HepG2 (cell line): Measurements from ENCODE around the gene PIF1. TPM values are rescaled to one million over a fixed set of nuclear protein-coding genes. Genes with fewer than 3 reads are reported as not detected.
A peak's percentile ranks its signal among the peaks of the same experiment; 100 is the strongest.

ENCODE experiments used
- DRAP1 ChIP-seq: IDR thresholded peaks from 2 replicates; pipeline ENCODE4 v1.6.1; 2016; ENCODE audit warnings: missing genetic modification reagents, missing compliant biosample characterization
- E2F2 ChIP-seq: sonication (generic); formaldehyde crosslinking; IDR thresholded peaks from 2 replicates; pipeline ENCODE4 v1.4.0; 2020; ENCODE audit warnings: missing genetic modification reagents, borderline replicate concordance
- EZH2 ChIP-seq: conservative IDR thresholded peaks from 2 replicates; pipeline ENCODE4 v1.6.1; 2012; ENCODE audit warnings: mild to moderate bottlenecking, low read depth, low read length, moderate library complexity
- FOSL2 ChIP-seq: sonication (generic); formaldehyde crosslinking; IDR thresholded peaks from 2 replicates; pipeline ENCODE4 v1.4.0; 2020; ENCODE audit warnings: missing genetic modification reagents
- GABPB1 ChIP-seq: IDR thresholded peaks from 2 replicates; pipeline ENCODE4 v1.6.1; 2016; ENCODE audit warnings: mild to moderate bottlenecking, missing genetic modification reagents, moderate library complexity, missing compliant biosample characterization
- HIC2 ChIP-seq: sonication (generic); formaldehyde crosslinking; IDR thresholded peaks from 2 replicates; pipeline ENCODE4 v1.9.0; 2022; ENCODE audit warnings: low read depth, missing genetic modification reagents
- MTF1 ChIP-seq: sonication (generic); formaldehyde crosslinking; IDR thresholded peaks from 2 replicates; pipeline ENCODE4 v1.5.0; 2020; ENCODE audit warnings: missing genetic modification reagents
- MYPOP ChIP-seq: sonication (generic); formaldehyde crosslinking; IDR thresholded peaks from 2 replicates; pipeline ENCODE4 v1.8.1; 2023; ENCODE audit warnings: mild to moderate bottlenecking, moderate library complexity, missing genetic modification reagents
- NFYB ChIP-seq: sonication (generic); formaldehyde crosslinking; IDR thresholded peaks from 2 replicates; pipeline ENCODE4 v1.4.0; 2020; ENCODE audit warnings: missing genetic modification reagents
- NR2F2 ChIP-seq: IDR thresholded peaks from 2 replicates; pipeline ENCODE4 v1.6.1; 2012; ENCODE audit warnings: low read depth, inconsistent platforms, borderline replicate concordance
- NR2F6 ChIP-seq, 2 experiments: IDR thresholded peaks; 2 replicates each; pipeline ENCODE4 v1.6.1; 2016; ENCODE audit warnings: antibody characterized with exemption in 1 of 2, mild to moderate bottlenecking in 1 of 2
- TIGD3 ChIP-seq: sonication (generic); formaldehyde crosslinking; IDR thresholded peaks from 2 replicates; pipeline ENCODE4 v1.5.1; 2020; ENCODE audit warnings: mild to moderate bottlenecking, missing genetic modification reagents, borderline replicate concordance
- USF2 ChIP-seq, 2 experiments: sonication (generic) in 1 of 2; formaldehyde crosslinking in 1 of 2; IDR thresholded peaks; 2 replicates each; pipeline versions ENCODE4 v1.5.1 to v1.6.1; 2011 to 2020; ENCODE audit warnings: borderline replicate concordance in 1 of 2, low read depth in 1 of 2, low read length in 1 of 2, mild to moderate bottlenecking in 1 of 2, missing genetic modification reagents in 1 of 2, moderate library complexity in 1 of 2
- ZFY ChIP-seq: sonication (generic); formaldehyde crosslinking; IDR thresholded peaks from 2 replicates; pipeline ENCODE4 v1.4.0; 2020; ENCODE audit warnings: missing genetic modification reagents
- ZNF331 ChIP-seq: sonication (generic); formaldehyde crosslinking; IDR thresholded peaks from 2 replicates; pipeline ENCODE4 v1.4.0; 2020; ENCODE audit warnings: missing genetic modification reagents
- ZNF569 ChIP-seq: sonication (generic); formaldehyde crosslinking; IDR thresholded peaks from 2 replicates; pipeline ENCODE4 v1.5.0; 2020; ENCODE audit warnings: mild to moderate bottlenecking, missing genetic modification reagents, moderate library complexity, borderline replicate concordance
- ZNF644 ChIP-seq: IDR thresholded peaks from 2 replicates; pipeline ENCODE4 v1.6.1; 2016; ENCODE audit warnings: low read depth
- ZNF672 ChIP-seq: sonication (generic); formaldehyde crosslinking; IDR thresholded peaks from 2 replicates; pipeline ENCODE4 v1.8.1; 2022; ENCODE audit warnings: missing genetic modification reagents
- ZSCAN21 ChIP-seq: sonication (generic); formaldehyde crosslinking; IDR thresholded peaks from 2 replicates; pipeline ENCODE4 v1.8.0; 2022; ENCODE audit warnings: mild to moderate bottlenecking, missing genetic modification reagents, moderate library complexity, borderline replicate concordance
- ZSCAN29 ChIP-seq: sonication (generic); formaldehyde crosslinking; conservative IDR thresholded peaks from 2 replicates; pipeline ENCODE4 v1.4.0; 2020; ENCODE audit warnings: mild to moderate bottlenecking, missing genetic modification reagents
- polyA plus RNA-seq, 8 experiments: library from polyadenylated mRNA; depleted of rRNA in 3 of 8; stranded (reverse) in 7 of 8; unstranded in 1 of 8; fragments of >200 nt; fragmentation: Illumina TruSeq in 4 of 8; extraction: Trizol in 4 of 8; gene quantifications; 2 replicates each; pipeline versions ENCODE4 v1.2.1 to v1.2.3, GENCODE V29; 2011 to 2016; ENCODE audit warnings: low read depth in 4 of 8, missing spikeins in 1 of 8, mixed read lengths in 1 of 8; ENCODE audit not compliant: insufficient read depth in 1 of 8
- total RNA-seq, 5 experiments: library from RNA; depleted of rRNA; stranded (reverse); fragments of >200 nt; fragmentation: Illumina TruSeq; extraction: Trizol; gene quantifications; 2 replicates each; pipeline ENCODE4 v1.2.3, GENCODE V29; 2016; ENCODE audit warnings: low read depth in 1 of 5

Gene PIF1
- total and polyA plus RNA-seq, 2 of the 13 experiments (the other 11 are each of a cell fraction or from before 2014, with no cell fraction given) = 18.5 to 19.7 TPM

- TF ChIP-seq TIGD3 (CRISPR knock-in tag) (no peak), ZNF644 (CRISPR knock-in tag) (no peak), ZSCAN29 (CRISPR knock-in tag) (no peak), ZNF672 (CRISPR knock-in tag) (no peak), NR2F6 (IDR thresholded peaks at IDR 0.05) (peak; percentile 17; the same call in 1 of the 2 replicates), NR2F6 (CRISPR knock-in tag; IDR thresholded peaks at IDR 0.05) (peak; percentile 24; the same call in 1 of the 2 replicates), NFYB (CRISPR knock-in tag) (no peak), E2F2 (no peak), MTF1 (CRISPR knock-in tag) (no peak), ZNF569 (no peak), MYPOP (CRISPR knock-in tag) (no peak), ZFY (CRISPR knock-in tag) (no peak), ZSCAN21 (CRISPR knock-in tag) (no peak), NR2F2 (no peak), USF2 (IDR thresholded peaks at IDR 0.05; ENCODE audit: low read depth, low read length) (peak; percentile 59), USF2 (CRISPR knock-in tag; IDR thresholded peaks at IDR 0.05; ENCODE audit: borderline replicate concordance) (peak; percentile 80; the same call in 1 of the 2 replicates), HIC2 (CRISPR knock-in tag) (peak; percentile 63; the same call in 1 of the 2 replicates), FOSL2 (CRISPR knock-in tag) (no peak), EZH2 (no peak), DRAP1 (CRISPR knock-in tag) (no peak), GABPB1 (CRISPR knock-in tag) (no peak; the same call in 1 of the 2 replicates), ZNF331 (CRISPR knock-in tag) (peak; percentile 21; the same call in 1 of the 2 replicates)
Observed at GRCh38 chr15:64856429-64857145, 31.1 kb upstream of the PIF1 start (continued).
